ENCODE measurements around the gene AREL1. TPM values are rescaled to one million over a fixed set of nuclear protein-coding genes. Genes with fewer than 3 reads are reported as not detected.

Gene AREL1
- polyA plus RNA-seq, 1 donor (not counting 4 experiments of a cell fraction or from before 2014, with no cell fraction given) = 31.2 TPM

DNA sequence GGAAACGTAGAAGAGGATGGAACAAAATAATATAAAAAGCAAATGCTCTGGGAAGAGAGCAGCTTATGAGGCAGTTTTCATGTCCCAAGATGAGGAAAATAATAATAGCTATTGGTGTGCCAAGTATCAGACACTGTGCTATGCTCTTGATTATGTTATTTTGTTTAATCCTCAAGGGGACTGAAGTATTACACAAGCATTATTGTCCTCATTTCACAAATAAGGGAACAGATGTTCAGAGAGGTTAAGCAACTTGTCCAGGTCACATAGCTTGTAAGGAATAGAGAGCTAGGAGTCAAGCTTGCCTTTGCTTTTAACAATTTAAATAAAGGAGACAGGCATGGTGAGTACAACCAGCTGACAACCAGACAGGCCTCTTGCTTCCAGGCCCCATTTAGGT lies 73.9 kb downstream of the AREL1 start:
- TF ChIP-seq, protein P1, sequence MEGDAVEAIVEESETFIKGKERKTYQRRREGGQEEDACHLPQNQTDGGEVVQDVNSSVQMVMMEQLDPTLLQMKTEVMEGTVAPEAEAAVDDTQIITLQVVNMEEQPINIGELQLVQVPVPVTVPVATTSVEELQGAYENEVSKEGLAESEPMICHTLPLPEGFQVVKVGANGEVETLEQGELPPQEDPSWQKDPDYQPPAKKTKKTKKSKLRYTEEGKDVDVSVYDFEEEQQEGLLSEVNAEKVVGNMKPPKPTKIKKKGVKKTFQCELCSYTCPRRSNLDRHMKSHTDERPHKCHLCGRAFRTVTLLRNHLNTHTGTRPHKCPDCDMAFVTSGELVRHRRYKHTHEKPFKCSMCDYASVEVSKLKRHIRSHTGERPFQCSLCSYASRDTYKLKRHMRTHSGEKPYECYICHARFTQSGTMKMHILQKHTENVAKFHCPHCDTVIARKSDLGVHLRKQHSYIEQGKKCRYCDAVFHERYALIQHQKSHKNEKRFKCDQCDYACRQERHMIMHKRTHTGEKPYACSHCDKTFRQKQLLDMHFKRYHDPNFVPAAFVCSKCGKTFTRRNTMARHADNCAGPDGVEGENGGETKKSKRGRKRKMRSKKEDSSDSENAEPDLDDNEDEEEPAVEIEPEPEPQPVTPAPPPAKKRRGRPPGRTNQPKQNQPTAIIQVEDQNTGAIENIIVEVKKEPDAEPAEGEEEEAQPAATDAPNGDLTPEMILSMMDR (optimal IDR thresholded peaks at IDR 0.05 in 1 of 3, IDR thresholded peaks at IDR 0.05 in 1 of 3, conservative IDR thresholded peaks at IDR 0.05 in 1 of 3; ENCODE audit: extremely low read depth in 1 of 3, insufficient read depth in 2 of 3, low read length in 3 of 3) = no peak
- TF ChIP-seq EZH2 (IDR thresholded peaks at IDR 0.05; ENCODE audit: low read length) = no peak
- Histone ChIP-seq H3K27ac (ENCODE audit: control insufficient read depth, insufficient read depth, low read length) (no peak overlapping the region), H3K4me2 (ENCODE audit: control insufficient read depth, extremely low read depth, insufficient read depth, low read depth, low read length) (no peak overlapping the region), H3K4me1 (ENCODE audit: control insufficient read depth, extremely low read depth, insufficient read depth, low read length) (peaks cover 15% of the 10 kb centered on the region), H3K27me3 (ENCODE audit: control insufficient read depth, extremely low read depth, insufficient read depth, low read length) (no peaks in the 10 kb centered on the region), H3K9me3 (ENCODE audit: control insufficient read depth, low read depth, low read length) (no peaks in the 10 kb centered on the region), H3K9ac (ENCODE audit: control insufficient read depth, extremely low read depth, insufficient read depth, low read length) (no peak overlapping the region), H3K79me2 (ENCODE audit: control insufficient read depth, insufficient read depth, low read length) (no peaks in the 10 kb centered on the region), H3K36me3 (ENCODE audit: control insufficient read depth in 2 of 2, extremely low read depth in 1 of 2, insufficient read depth in 2 of 2, low read length in 2 of 2) (no peaks in the 10 kb centered on the region), H3K9me1 (ENCODE audit: control insufficient read depth, extremely low read depth, insufficient read depth, low read length) (no peaks in the 10 kb centered on the region), H4K20me1 (ENCODE audit: control insufficient read depth, extremely low read depth, insufficient read depth, low read length) (no peaks in the 10 kb centered on the region), H2AFZ (ENCODE audit: control insufficient read depth, low read length) (no peak overlapping the region), H3K4me3 (ENCODE audit: control insufficient read depth in 2 of 3, extremely low read depth in 1 of 3, insufficient read depth in 2 of 3, low read depth in 1 of 3, low read length in 3 of 3) (no peak overlapping the region)
- FAIRE-seq (peak; percentile 29), DNase-seq (ENCODE audit: low read depth, low spot score) (no peak)
- dilution Hi-C loops (cut with MboI; ENCODE audit: extremely low pct_ligation_motif_present, low sequenced_read_pairs) = no loop called here

DNA sequence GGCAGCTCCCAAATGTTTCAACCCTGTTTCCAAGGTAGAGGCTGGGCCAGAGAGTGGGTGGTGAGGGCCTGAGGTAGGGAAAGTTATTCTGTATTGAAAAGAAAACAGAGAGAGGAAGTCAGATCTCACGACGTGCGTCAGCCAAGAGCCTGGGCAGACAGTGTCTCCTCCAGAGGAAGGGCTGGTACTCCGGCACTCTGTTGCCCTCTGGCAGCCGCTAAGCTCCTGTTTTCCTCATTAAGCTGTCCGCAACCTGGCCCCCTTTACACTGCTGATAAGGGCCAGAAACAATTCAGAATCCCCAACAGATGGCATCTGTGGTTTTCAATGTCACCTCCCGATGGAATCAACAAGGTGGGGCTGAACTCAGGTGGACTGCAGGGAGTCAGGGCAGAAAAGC lies 74.8 kb downstream of the AREL1 start:
- Histone ChIP-seq H3K79me2 (ENCODE audit: control insufficient read depth, insufficient read depth, low read length) (no peaks in the 10 kb centered on the region), H4K20me1 (ENCODE audit: control insufficient read depth, extremely low read depth, insufficient read depth, low read length) (no peaks in the 10 kb centered on the region), H3K4me1 (ENCODE audit: control insufficient read depth, extremely low read depth, insufficient read depth, low read length) (peaks cover 15% of the 10 kb centered on the region), H3K9me3 (ENCODE audit: control insufficient read depth, low read depth, low read length) (no peaks in the 10 kb centered on the region), H3K27me3 (ENCODE audit: control insufficient read depth, extremely low read depth, insufficient read depth, low read length) (no peaks in the 10 kb centered on the region), H3K27ac (ENCODE audit: control insufficient read depth, insufficient read depth, low read length) (no peak overlapping the region), H3K9ac (ENCODE audit: control insufficient read depth, extremely low read depth, insufficient read depth, low read length) (no peak overlapping the region), H3K4me2 (ENCODE audit: control insufficient read depth, extremely low read depth, insufficient read depth, low read depth, low read length) (no peak overlapping the region), H3K36me3 (ENCODE audit: control insufficient read depth in 2 of 2, extremely low read depth in 1 of 2, insufficient read depth in 2 of 2, low read length in 2 of 2) (no peaks in the 10 kb centered on the region), H3K4me3 (ENCODE audit: control insufficient read depth in 2 of 3, extremely low read depth in 1 of 3, insufficient read depth in 2 of 3, low read depth in 1 of 3, low read length in 3 of 3) (no peak overlapping the region), H2AFZ (ENCODE audit: control insufficient read depth, low read length) (no peak overlapping the region), H3K9me1 (ENCODE audit: control insufficient read depth, extremely low read depth, insufficient read depth, low read length) (no peaks in the 10 kb centered on the region)
- FAIRE-seq (no peak), DNase-seq (ENCODE audit: low read depth, low spot score) (no peak)
- dilution Hi-C loops (cut with MboI; ENCODE audit: extremely low pct_ligation_motif_present, low sequenced_read_pairs) = no loop called here
- TF ChIP-seq EZH2 (IDR thresholded peaks at IDR 0.05; ENCODE audit: low read length) = no peak
- TF ChIP-seq, protein P1 (optimal IDR thresholded peaks at IDR 0.05 in 1 of 3, IDR thresholded peaks at IDR 0.05 in 1 of 3, conservative IDR thresholded peaks at IDR 0.05 in 1 of 3; ENCODE audit: extremely low read depth in 1 of 3, insufficient read depth in 2 of 3, low read length in 3 of 3) = no peak

Data from keratinocyte (primary cell).